Stimulated activated naive CD8-positive, alpha-beta T cell treated with anti-CD3 and anti-CD28 coated beads, Interleukin-15, Interleukin-2, amounts not matched to agents 100 ng/mL and 50 ng/mL, for 24 hours (primary cell): ENCODE data around the gene CTCFL.

ENCODE experiments used
- H3K27ac Mint-ChIP-seq: one replicate; pipeline ENCODE4 v1.8.0; 2021; ENCODE audit warnings: mild to moderate bottlenecking, mixed read lengths
- H3K27me3 Mint-ChIP-seq: one replicate; pipeline ENCODE4 v1.8.0; 2021; ENCODE audit warnings: mixed read lengths
- H3K36me3 Mint-ChIP-seq: one replicate; pipeline ENCODE4 v1.8.0; 2021; ENCODE audit warnings: low read depth, mixed read lengths
- H3K4me1 Mint-ChIP-seq: one replicate; pipeline ENCODE4 v1.8.0; 2021; ENCODE audit warnings: low read depth, mixed read lengths
- H3K4me3 Mint-ChIP-seq: one replicate; pipeline ENCODE4 v1.8.0; 2021; ENCODE audit warnings: mild to moderate bottlenecking, mixed read lengths
- H3K9me3 Mint-ChIP-seq: one replicate; pipeline ENCODE4 v1.8.0; 2021; ENCODE audit warnings: mixed read lengths

Gene CTCFL

DNA sequence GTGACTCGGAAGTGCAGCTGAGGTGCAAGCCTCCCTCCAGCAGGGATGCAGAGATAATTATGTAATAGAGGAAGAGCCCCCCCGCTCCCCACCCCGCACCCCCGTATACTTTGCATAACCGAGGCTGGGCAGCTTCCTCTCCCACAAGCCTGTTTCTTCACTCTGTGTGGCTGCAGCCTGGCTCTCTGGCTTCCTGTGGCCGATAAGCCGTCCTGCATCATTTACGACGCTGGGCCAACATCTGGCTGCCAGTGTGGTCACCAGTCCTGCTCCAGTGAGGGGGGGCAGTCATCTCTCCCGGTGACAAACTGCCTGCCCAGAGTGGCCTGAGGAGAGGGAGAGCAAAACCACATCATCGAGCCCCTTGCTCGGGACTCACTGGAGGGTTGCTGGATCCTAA is 74.5 kb downstream of the CTCFL start:
- H3K4me3 Mint-ChIP-seq = no peak overlapping the region
- H3K27me3 Mint-ChIP-seq = no peaks in the 10 kb centered on the region
- no peaks in the 10 kb centered on the region for H3K9me3 Mint-ChIP-seq
- peak overlapping the region; percentile 48 for H3K27ac Mint-ChIP-seq
- H3K4me1 Mint-ChIP-seq = peaks cover 32% of the 10 kb centered on the region
- no peaks in the 10 kb centered on the region for H3K36me3 Mint-ChIP-seq

DNA sequence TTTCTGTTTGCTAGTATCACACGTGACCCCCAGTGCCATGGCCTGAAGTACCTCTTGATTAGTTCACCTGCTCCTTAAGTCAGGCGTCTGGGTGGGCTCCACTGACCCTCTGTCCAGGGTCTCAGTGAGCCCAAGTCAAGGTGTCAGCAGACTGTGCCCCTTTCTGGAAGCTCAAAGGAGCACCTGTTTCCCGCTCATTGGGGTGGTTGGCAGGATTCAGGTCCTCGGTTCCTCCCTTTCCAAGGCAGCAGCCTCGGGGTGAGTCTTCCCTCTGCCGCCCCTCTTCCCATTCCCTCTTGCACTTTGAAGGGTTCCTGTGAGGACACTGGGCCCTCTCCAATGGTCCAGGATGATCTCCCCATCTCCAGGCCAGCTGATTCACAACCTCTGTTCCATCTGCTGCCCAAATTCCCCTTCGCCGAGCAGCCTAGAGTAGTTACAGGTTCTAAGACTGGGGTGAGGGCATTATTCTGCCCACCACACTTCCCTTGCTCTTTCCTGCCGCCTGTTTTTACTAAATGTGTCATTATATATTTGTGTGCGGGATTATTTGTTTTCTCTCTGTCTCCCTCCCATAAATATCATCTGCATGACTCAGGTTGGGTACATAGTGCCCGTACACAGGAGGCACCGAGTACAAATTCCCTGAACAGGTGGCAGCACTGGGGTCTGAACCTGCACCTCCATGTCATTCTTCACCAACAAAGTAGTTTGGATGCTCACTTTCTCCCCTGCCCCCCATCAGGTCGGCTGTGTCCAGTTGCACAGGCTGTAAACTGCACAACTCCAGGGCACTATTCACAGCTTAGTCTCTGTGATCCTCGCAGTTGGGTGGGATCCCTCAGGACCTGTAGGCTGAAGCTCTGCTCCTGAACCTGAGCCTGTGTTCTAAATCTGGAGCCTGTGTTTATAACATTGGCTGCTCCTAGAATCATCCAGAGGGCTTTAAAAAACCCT is 75.3 kb downstream of the CTCFL start:
- no peaks in the 10 kb centered on the region for H3K36me3 Mint-ChIP-seq
- peaks cover 32% of the 10 kb centered on the region for H3K4me1 Mint-ChIP-seq
- peak overlapping the region; percentile 10 for H3K27ac Mint-ChIP-seq
- H3K27me3 Mint-ChIP-seq = no peaks in the 10 kb centered on the region
- H3K9me3 Mint-ChIP-seq = no peaks in the 10 kb centered on the region
- no peak overlapping the region for H3K4me3 Mint-ChIP-seq

DNA sequence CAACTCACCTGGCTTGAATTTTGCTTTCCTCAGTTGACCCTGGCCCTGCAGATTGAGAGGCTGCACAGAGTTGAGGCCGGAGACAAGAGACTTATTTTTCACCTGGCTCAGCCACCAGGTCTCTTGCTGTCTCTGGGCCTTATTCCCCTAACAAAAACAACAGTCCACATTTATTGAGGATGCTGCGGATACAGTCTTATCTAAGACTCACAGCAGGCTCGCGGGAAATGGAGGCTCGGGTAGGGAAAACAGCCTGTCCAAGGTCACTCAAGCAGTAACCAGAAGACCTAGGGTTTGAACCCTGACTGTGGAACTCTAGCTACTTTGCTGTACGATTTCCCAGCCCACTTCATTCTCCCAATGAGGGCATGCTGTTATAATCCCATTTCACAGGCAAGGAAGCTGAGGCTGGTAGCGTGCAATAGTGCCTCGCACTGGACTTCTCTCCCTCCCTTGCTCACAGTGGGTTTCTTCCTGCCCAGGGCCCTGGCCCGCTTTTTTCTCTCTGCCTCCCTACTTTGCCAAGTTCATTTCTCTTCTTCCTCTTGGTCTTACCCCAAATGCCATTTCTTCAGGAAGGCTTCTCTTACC is 76.1 kb downstream of the CTCFL start:
- Mint-ChIP-seq H3K27me3 (no peaks in the 10 kb centered on the region), H3K4me1 (peaks cover 32% of the 10 kb centered on the region), H3K36me3 (no peaks in the 10 kb centered on the region), H3K27ac (no peak overlapping the region), H3K9me3 (no peaks in the 10 kb centered on the region), H3K4me3 (no peak overlapping the region)
